A549 (cell line): ENCODE results near the gene PPM1B.
"Not testable (repeated sequence)": the region's sequence is repeated elsewhere in the genome, so short reads cannot be mapped to it uniquely, and the experiment has no call there.

Source experiments
- ESRRA ChIP-seq: fragments of 150-350 bp; IDR thresholded peaks from 2 replicates; pipeline ENCODE4 v1.6.1; 2014; ENCODE audit warnings: mild to moderate bottlenecking, low read length, borderline replicate concordance
- HDAC2 ChIP-seq: fragments of 200-600 bp; sonication (generic); IDR thresholded peaks from 2 replicates; pipeline ENCODE4 v1.6.1; 2016
- MAZ ChIP-seq: fragments of 150-350 bp; IDR thresholded peaks from 2 replicates; pipeline ENCODE4 v1.6.1; 2014; ENCODE audit warnings: antibody characterized with exemption, low read depth, low read length, borderline replicate concordance
- NFE2L2 ChIP-seq: fragments of 150-350 bp; conservative IDR thresholded peaks from 2 replicates; pipeline ENCODE4 v1.6.1; 2014; ENCODE audit warnings: low read length
- POLR2A ChIP-seq: IDR thresholded peaks from 2 replicates; pipeline ENCODE4 v1.6.1; 2012; ENCODE audit warnings: mild to moderate bottlenecking, low read length
- RCOR1 ChIP-seq: fragments of 150-350 bp; IDR thresholded peaks from 2 replicates; pipeline ENCODE4 v1.6.1; 2014; ENCODE audit warnings: antibody characterized with exemption, low read length, low read depth
- USF2 ChIP-seq: fragments of 450-650 bp; IDR thresholded peaks from 2 replicates; pipeline ENCODE4 v1.6.1; 2014; ENCODE audit warnings: antibody characterized with exemption
- TF ChIP-seq, protein P1 (sequence below): fragments of >200 bp; sonication (Bioruptor Twin); formaldehyde crosslinking; IDR thresholded peaks from 3 replicates; pipeline ENCODE4 v1.5.1; 2016

- TF ChIP-seq USF2, POLR2A, RCOR1, NFE2L2, MAZ, HDAC2, ESRRA: not testable (repeated sequence)
- TF ChIP-seq, protein P1, sequence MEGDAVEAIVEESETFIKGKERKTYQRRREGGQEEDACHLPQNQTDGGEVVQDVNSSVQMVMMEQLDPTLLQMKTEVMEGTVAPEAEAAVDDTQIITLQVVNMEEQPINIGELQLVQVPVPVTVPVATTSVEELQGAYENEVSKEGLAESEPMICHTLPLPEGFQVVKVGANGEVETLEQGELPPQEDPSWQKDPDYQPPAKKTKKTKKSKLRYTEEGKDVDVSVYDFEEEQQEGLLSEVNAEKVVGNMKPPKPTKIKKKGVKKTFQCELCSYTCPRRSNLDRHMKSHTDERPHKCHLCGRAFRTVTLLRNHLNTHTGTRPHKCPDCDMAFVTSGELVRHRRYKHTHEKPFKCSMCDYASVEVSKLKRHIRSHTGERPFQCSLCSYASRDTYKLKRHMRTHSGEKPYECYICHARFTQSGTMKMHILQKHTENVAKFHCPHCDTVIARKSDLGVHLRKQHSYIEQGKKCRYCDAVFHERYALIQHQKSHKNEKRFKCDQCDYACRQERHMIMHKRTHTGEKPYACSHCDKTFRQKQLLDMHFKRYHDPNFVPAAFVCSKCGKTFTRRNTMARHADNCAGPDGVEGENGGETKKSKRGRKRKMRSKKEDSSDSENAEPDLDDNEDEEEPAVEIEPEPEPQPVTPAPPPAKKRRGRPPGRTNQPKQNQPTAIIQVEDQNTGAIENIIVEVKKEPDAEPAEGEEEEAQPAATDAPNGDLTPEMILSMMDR: not testable (repeated sequence)
Observed at GRCh38 chr2:44257802-44258201, 89.1 kb downstream of the PPM1B start.
